Measurements from ENCODE around the gene MYRF.

DNA sequence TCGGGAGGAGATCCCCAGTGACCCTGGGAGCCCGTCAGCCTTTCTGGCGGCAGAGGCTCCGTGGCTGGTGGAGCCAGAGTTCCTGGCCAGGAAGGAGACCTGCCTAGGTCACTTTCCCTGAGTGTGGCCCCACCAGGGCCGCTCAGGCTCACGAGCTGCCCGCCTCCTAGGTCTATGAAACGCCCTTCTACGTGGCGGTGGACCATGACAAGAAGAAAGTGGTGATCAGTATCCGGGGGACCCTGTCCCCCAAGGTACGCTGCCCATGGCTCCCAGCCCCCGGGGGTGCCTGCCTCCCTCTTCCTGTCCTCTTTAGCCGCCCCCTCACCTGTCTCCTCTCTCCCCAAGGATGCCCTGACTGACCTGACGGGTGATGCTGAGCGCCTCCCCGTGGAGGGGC is 17.0 kb upstream of the MYRF start:
- TF ChIP-seq POLR2A (IDR thresholded peaks at IDR 0.05; ENCODE audit: low read length) = no peak
- TF ChIP-seq GATA1 (IDR thresholded peaks at IDR 0.05; ENCODE audit: low read depth, low read length) = no peak

All from erythroblast (primary cell).